Endothelial cell of umbilical vein (primary cell): ENCODE results near the gene HYAL2. TPM values are rescaled to one million over a fixed set of nuclear protein-coding genes. Genes with fewer than 3 reads are reported as not detected.
"Not testable (repeated sequence)": the region's sequence is repeated elsewhere in the genome, so short reads cannot be mapped to it uniquely, and the experiment has no call there.

Experiments
- BruUV-seq: library from RNA; stranded (reverse); fragments of 400-500 nt; replicated peaks from 2 replicates; lab custom pipeline; 2021; lab: Mats Ljungman, UMichigan
- CTCF ChIA-PET: fragments of 300-600, 350-600 bp; sonication (Branson Sonifier 250); formaldehyde crosslinking; loops from one replicate; lab custom pipeline; 2021; ENCODE audit warnings: antibody characterized with exemption, inconsistent platforms; lab: Charles Lee
- POLR2A ChIA-PET: fragments of 300-600, 350-600 bp; sonication (Branson Sonifier 250); formaldehyde crosslinking; loops from one replicate; lab custom pipeline; 2021; ENCODE audit warnings: antibody characterized with exemption, inconsistent platforms; lab: Charles Lee
- DNase-seq: peaks from one replicate; pipeline ENCODE4 v3.0.0-alpha.2; 2011; ENCODE audit warnings: low read depth, low spot score
- FAIRE-seq: peaks from 2 replicates; lab custom pipeline; 2011; peaks lifted over from hg19 to GRCh38; lab: Jason Lieb, UNC
- H2AFZ ChIP-seq: 2 replicates; pipeline ENCODE4 v1.6.0; 2012; ENCODE audit warnings: low read depth, low read length, control low read depth, inconsistent platforms
- H3K27ac ChIP-seq: 2 replicates; pipeline ENCODE4 v1.5.1; 2011; ENCODE audit warnings: low read depth, mild to moderate bottlenecking, control low read depth, low read length, moderate library complexity; ENCODE audit not compliant: insufficient read depth
- H3K27me3 ChIP-seq, 2 experiments: 2 replicates each; pipeline versions ENCODE4 v1.6.0 to v1.6.1; 2011; ENCODE audit warnings: low read length in 2 of 2, mixed read lengths in 1 of 2; ENCODE audit not compliant: control insufficient read depth in 2 of 2, insufficient read depth in 2 of 2
- H3K36me3 ChIP-seq, 2 experiments: 2 replicates in 1 of 2; 3 replicates in 1 of 2; pipeline ENCODE4 v1.5.1; 2011; ENCODE audit warnings: low read length in 2 of 2, mild to moderate bottlenecking in 1 of 2, moderate library complexity in 1 of 2; ENCODE audit not compliant: control insufficient read depth in 2 of 2, insufficient read depth in 2 of 2; ENCODE audit errors: extremely low read depth in 1 of 2
- H3K4me1 ChIP-seq: 3 replicates; pipeline ENCODE4 v1.5.1; 2011; ENCODE audit warnings: mild to moderate bottlenecking, low read length; ENCODE audit not compliant: control insufficient read depth, insufficient read depth; ENCODE audit errors: extremely low read depth
- H3K4me2 ChIP-seq: 2 replicates; pipeline ENCODE4 v1.6.1; 2011; ENCODE audit warnings: low read length, control low read depth, mixed read lengths; ENCODE audit not compliant: insufficient read depth
- H3K4me3 ChIP-seq, 3 experiments: fragments of 200-600 bp in 1 of 3; sonication (generic), shearing (Covaris generic) in 1 of 3; replicated peaks in 1 of 3; 2 replicates each; pipeline ENCODE4 v1.5.1; 2011 to 2016; ENCODE audit warnings: control low read depth in 3 of 3, low read length in 3 of 3, mild to moderate bottlenecking in 2 of 3, inconsistent platforms in 1 of 3, low read depth in 1 of 3, moderate library complexity in 1 of 3; ENCODE audit not compliant: insufficient read depth in 1 of 3
- H3K79me2 ChIP-seq: 2 replicates; pipeline ENCODE4 v1.6.0; 2012; ENCODE audit warnings: low read length, inconsistent platforms; ENCODE audit not compliant: control insufficient read depth, insufficient read depth
- H3K9ac ChIP-seq: replicated peaks from 2 replicates; pipeline ENCODE3; 2011; ENCODE audit warnings: low read length, control low read depth; ENCODE audit not compliant: insufficient read depth; ENCODE audit errors: extremely low read depth
- H3K9me1 ChIP-seq: replicated peaks from 3 replicates; pipeline ENCODE4 v1.6.0; 2011; ENCODE audit warnings: mild to moderate bottlenecking, low read length; ENCODE audit not compliant: control insufficient read depth, insufficient read depth; ENCODE audit errors: extremely low read depth
- H3K9me3 ChIP-seq: replicated peaks from 2 replicates; pipeline ENCODE4 v1.5.1; 2012; ENCODE audit warnings: low read length, inconsistent platforms; ENCODE audit not compliant: control insufficient read depth, insufficient read depth
- H4K20me1 ChIP-seq: replicated peaks from 2 replicates; pipeline ENCODE3; 2011; ENCODE audit warnings: mild to moderate bottlenecking, low read length; ENCODE audit not compliant: control insufficient read depth, insufficient read depth; ENCODE audit errors: extremely low read depth
- EZH2 ChIP-seq: IDR thresholded peaks from 2 replicates; pipeline ENCODE4 v1.6.1; 2012; ENCODE audit warnings: borderline replicate concordance, low read depth, mild to moderate bottlenecking, moderate library complexity, low read length, inconsistent platforms; ENCODE audit not compliant: severe bottlenecking
- JUN ChIP-seq: IDR thresholded peaks from 2 replicates; pipeline ENCODE4 v1.6.1; 2011; ENCODE audit warnings: borderline replicate concordance, low read depth; ENCODE audit not compliant: insufficient read length, insufficient read depth
- POLR2A ChIP-seq: IDR thresholded peaks from 2 replicates; pipeline ENCODE4 v1.6.1; 2012; ENCODE audit warnings: low read depth, mild to moderate bottlenecking, control low read depth, low read length
- dilution Hi-C: fragments of 300-500 bp; cut with MboI; formaldehyde crosslinking; loops from one replicate; pipeline ENCODE4 v1.15.0; 2019; ENCODE audit warnings: low sequenced_read_pairs; ENCODE audit not compliant: extremely low pct_ligation_motif_present
- intact Hi-C: fragments of 100-400 bp; cut with micrococcal nuclease; formaldehyde crosslinking; loops from one replicate; pipeline ENCODE4 v1.10.0; 2022
- polyA plus RNA-seq, 4 experiments: library from polyadenylated mRNA; depleted of rRNA in 3 of 4; stranded (reverse) in 3 of 4; unstranded in 1 of 4; fragments of >200 nt; gene quantifications; 2 replicates each; pipeline versions ENCODE4 v1.2.1 to v1.2.3, GENCODE V29; 2011 to 2012; ENCODE audit warnings: missing spikeins in 1 of 4
- total RNA-seq: library from RNA; stranded (reverse); gene quantifications from 2 replicates; pipeline ENCODE4 v1.2.3, GENCODE V29; 2021
- TF ChIP-seq, protein P1 (sequence below), 2 donors: IDR thresholded peaks; 1 replicate in 1 of 2; 2 replicates in 1 of 2; pipeline ENCODE4 v1.5.1; 2011; ENCODE audit warnings: low read length in 2 of 2, mild to moderate bottlenecking in 2 of 2, moderate library complexity in 2 of 2, control low read depth in 1 of 2, inconsistent platforms in 1 of 2, low read depth in 1 of 2; ENCODE audit not compliant: insufficient read depth in 1 of 2; ENCODE audit errors: extremely low read depth in 1 of 2

Gene HYAL2
- total and polyA plus RNA-seq, 2 donors (not counting 3 experiments of a cell fraction or from before 2014, with no cell fraction given), result 266 to 970 TPM

DNA sequence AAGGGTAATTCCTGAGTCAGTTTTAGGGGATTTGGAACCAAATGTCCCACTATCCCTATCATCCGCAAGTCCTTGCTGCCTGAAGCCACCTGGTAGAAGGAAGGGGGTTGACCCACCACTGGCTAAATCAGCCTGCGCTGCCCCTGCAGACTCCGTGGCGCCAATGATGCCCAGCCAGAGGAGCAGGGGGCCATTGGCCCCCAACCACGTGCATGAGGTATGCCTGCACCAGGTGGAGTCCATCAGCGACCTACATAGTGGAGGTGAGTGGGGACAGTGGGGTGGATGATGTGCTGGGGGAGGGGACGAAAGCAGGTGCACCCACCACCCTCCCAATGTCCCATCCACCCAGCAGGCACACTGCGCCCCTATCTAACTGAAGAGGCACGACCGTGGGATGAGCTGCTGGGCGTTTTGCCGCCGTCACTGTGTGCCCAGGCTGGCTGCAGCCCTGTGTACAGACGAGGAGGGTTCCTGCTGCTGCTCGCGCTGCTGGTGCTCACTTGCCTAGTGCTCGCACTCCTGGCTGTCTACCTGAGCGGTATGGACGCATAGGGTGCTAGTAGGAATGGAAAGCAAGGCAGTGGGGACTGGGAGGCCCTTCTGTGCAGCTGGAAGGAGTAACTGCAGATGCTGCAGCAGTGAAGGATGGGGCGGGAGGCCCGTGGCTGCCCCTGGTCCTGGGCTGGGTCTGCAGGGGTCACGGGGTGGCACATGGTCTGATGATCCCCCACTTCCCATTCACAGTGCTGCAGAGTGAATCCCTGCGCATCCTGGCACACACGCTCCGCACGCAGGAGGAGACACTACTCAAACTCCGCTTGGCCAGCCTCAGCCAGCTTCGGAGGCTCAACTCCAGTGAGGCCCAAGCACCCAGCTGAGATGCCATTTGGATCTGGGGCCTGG lies 36.0 kb downstream of the HYAL2 start:
- H4K20me1 ChIP-seq, result no peaks in the 10 kb centered on the region
- FAIRE-seq (no peak), DNase-seq (no peak)
- no peak for TF ChIP-seq POLR2A
- TF ChIP-seq EZH2, result no peak
- TF ChIP-seq JUN, result no peak
- TF ChIP-seq, protein P1, sequence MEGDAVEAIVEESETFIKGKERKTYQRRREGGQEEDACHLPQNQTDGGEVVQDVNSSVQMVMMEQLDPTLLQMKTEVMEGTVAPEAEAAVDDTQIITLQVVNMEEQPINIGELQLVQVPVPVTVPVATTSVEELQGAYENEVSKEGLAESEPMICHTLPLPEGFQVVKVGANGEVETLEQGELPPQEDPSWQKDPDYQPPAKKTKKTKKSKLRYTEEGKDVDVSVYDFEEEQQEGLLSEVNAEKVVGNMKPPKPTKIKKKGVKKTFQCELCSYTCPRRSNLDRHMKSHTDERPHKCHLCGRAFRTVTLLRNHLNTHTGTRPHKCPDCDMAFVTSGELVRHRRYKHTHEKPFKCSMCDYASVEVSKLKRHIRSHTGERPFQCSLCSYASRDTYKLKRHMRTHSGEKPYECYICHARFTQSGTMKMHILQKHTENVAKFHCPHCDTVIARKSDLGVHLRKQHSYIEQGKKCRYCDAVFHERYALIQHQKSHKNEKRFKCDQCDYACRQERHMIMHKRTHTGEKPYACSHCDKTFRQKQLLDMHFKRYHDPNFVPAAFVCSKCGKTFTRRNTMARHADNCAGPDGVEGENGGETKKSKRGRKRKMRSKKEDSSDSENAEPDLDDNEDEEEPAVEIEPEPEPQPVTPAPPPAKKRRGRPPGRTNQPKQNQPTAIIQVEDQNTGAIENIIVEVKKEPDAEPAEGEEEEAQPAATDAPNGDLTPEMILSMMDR (IDR thresholded peaks at IDR 0.05; ENCODE audit: extremely low read depth in 1 of 2, insufficient read depth in 1 of 2, low read depth in 1 of 2, low read length in 2 of 2), result no peak
- H3K4me2 ChIP-seq, result no peak overlapping the region
- POLR2A ChIA-PET, result no interaction called here
- intact Hi-C loops (no loop called here), dilution Hi-C loops (no loop called here)
- H2AFZ ChIP-seq, result no peak overlapping the region
- peaks cover 5% of the 10 kb centered on the region for H3K4me1 ChIP-seq
- BruUV-seq, result no TSS peak
- H3K9ac ChIP-seq, result no peak overlapping the region
- CTCF ChIA-PET, result no interaction called here
- H3K9me3 ChIP-seq, result no peaks in the 10 kb centered on the region
- no peaks in the 10 kb centered on the region for H3K9me1 ChIP-seq
- H3K27ac ChIP-seq, result no peak overlapping the region
- no peak overlapping the region for H3K4me3 ChIP-seq
- peaks cover 3 to 35% of the 10 kb centered on the region in 2 experiments for H3K36me3 ChIP-seq
- H3K79me2 ChIP-seq, result peaks cover 22% of the 10 kb centered on the region
- no peaks in the 10 kb centered on the region for H3K27me3 ChIP-seq

DNA sequence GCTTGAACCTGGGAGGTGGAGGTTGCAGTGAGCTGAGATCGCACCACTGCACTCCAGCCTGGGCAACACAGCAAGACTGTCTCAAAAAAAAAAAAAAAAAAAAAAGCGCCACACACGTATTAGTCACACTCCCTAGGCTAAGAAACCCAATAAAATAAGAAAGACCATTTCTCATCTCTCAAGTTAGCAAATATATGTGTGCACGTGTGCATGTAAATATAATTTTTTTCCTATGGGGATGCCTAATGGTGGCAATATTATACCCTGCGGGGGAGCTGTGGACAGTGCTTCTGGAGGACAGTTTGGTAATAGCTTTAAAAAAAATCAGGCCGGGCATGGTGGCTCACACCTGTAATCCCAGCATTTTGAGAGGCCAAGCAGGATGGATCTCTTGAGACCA lies 38.4 kb downstream of the HYAL2 start:
- H3K79me2 ChIP-seq, BruUV-seq, H3K27ac ChIP-seq, H3K9me3 ChIP-seq, H3K27me3 ChIP-seq, H4K20me1 ChIP-seq, H3K4me2 ChIP-seq, H3K9me1 ChIP-seq, H3K4me3 ChIP-seq, H3K4me1 ChIP-seq, H3K9ac ChIP-seq, H2AFZ ChIP-seq, DNase-seq, intact Hi-C loops, dilution Hi-C loops, POLR2A ChIA-PET, FAIRE-seq: not testable (repeated sequence)
- CTCF ChIA-PET, result interaction anchor here (1.0 to 1.2 kb wide), 2 partner anchors 40 to 258 kb away, joined by 3 to 4 read pairs; no protein-coding TSS in a partner anchor
- H3K36me3 ChIP-seq, result peaks cover 3 to 24% of the 10 kb centered on the region in 2 experiments
